WTC11 (cell line): Measurements from ENCODE around the gene RTF2.

Experiments used
- ELF4 ChIP-seq: sonication (generic); formaldehyde crosslinking; IDR thresholded peaks from 2 replicates; pipeline ENCODE4 v1.8.1; 2022; ENCODE audit warnings: low read depth, mild to moderate bottlenecking, moderate library complexity, missing genetic modification reagents
- TF ChIP-seq, protein P1 (sequence below): sonication (generic); formaldehyde crosslinking; IDR thresholded peaks from 2 replicates; pipeline ENCODE4 v1.8.0; 2023; ENCODE audit warnings: missing genetic modification reagents, mild to moderate bottlenecking, borderline replicate concordance
- TF ChIP-seq, protein P2 (sequence below): sonication (generic); formaldehyde crosslinking; conservative IDR thresholded peaks from 2 replicates; pipeline ENCODE4 v1.8.1; 2023; ENCODE audit warnings: mild to moderate bottlenecking, low read depth, missing genetic modification reagents, moderate library complexity

DNA sequence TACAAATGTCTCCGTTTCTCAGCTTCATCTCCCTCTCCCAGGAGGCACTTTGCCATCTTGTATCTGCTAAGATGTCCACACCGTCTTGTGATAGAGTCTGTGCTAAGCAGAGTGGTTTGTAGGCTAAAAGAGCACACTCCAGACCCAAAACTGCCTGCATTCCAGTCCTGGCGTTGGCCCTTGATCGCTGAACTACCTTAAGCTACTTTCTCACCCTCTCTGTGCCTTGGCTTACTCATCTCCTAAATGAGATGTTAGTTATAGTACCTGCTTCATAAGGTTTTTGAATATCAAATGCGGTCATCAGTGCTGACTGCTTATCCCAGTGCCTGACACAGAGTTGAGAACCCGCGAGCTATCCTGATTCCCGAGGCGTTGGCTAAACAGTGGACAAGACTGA lies 42.4 kb upstream of the RTF2 start:
- TF ChIP-seq, protein P1, sequence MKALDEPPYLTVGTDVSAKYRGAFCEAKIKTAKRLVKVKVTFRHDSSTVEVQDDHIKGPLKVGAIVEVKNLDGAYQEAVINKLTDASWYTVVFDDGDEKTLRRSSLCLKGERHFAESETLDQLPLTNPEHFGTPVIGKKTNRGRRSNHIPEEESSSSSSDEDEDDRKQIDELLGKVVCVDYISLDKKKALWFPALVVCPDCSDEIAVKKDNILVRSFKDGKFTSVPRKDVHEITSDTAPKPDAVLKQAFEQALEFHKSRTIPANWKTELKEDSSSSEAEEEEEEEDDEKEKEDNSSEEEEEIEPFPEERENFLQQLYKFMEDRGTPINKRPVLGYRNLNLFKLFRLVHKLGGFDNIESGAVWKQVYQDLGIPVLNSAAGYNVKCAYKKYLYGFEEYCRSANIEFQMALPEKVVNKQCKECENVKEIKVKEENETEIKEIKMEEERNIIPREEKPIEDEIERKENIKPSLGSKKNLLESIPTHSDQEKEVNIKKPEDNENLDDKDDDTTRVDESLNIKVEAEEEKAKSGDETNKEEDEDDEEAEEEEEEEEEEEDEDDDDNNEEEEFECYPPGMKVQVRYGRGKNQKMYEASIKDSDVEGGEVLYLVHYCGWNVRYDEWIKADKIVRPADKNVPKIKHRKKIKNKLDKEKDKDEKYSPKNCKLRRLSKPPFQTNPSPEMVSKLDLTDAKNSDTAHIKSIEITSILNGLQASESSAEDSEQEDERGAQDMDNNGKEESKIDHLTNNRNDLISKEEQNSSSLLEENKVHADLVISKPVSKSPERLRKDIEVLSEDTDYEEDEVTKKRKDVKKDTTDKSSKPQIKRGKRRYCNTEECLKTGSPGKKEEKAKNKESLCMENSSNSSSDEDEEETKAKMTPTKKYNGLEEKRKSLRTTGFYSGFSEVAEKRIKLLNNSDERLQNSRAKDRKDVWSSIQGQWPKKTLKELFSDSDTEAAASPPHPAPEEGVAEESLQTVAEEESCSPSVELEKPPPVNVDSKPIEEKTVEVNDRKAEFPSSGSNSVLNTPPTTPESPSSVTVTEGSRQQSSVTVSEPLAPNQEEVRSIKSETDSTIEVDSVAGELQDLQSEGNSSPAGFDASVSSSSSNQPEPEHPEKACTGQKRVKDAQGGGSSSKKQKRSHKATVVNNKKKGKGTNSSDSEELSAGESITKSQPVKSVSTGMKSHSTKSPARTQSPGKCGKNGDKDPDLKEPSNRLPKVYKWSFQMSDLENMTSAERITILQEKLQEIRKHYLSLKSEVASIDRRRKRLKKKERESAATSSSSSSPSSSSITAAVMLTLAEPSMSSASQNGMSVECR (CRISPR knock-in tag), result no peak
- TF ChIP-seq, protein P2, sequence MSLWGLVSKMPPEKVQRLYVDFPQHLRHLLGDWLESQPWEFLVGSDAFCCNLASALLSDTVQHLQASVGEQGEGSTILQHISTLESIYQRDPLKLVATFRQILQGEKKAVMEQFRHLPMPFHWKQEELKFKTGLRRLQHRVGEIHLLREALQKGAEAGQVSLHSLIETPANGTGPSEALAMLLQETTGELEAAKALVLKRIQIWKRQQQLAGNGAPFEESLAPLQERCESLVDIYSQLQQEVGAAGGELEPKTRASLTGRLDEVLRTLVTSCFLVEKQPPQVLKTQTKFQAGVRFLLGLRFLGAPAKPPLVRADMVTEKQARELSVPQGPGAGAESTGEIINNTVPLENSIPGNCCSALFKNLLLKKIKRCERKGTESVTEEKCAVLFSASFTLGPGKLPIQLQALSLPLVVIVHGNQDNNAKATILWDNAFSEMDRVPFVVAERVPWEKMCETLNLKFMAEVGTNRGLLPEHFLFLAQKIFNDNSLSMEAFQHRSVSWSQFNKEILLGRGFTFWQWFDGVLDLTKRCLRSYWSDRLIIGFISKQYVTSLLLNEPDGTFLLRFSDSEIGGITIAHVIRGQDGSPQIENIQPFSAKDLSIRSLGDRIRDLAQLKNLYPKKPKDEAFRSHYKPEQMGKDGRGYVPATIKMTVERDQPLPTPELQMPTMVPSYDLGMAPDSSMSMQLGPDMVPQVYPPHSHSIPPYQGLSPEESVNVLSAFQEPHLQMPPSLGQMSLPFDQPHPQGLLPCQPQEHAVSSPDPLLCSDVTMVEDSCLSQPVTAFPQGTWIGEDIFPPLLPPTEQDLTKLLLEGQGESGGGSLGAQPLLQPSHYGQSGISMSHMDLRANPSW, result no peak
- TF ChIP-seq ELF4 (CRISPR knock-in tag), result no peak
